Measurements from ENCODE around the gene PRKCE.

PRKCE gene

DNA sequence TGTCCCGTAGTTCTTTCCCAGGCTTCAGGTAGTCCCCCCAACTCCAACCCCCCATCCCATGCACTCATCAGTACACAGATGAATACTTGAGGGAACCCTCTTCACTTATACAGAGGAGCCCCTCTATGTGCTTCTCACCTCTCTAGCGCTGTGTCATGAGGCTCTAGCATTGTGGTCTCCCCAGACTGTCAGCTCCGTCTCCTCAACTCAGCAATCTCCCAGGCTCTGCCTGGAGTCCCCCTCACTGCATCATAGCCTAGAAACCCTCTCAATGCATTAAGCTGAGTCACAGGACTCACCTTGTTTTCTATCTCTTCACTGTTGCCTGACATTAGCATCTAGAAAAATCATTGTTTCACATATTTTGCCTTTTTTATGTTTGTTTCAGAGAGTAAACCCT is 20.2 kb upstream of the PRKCE start:
- DNase-seq (ENCODE audit: low read depth in 2 of 2, low spot score in 1 of 2): no peak

DNA sequence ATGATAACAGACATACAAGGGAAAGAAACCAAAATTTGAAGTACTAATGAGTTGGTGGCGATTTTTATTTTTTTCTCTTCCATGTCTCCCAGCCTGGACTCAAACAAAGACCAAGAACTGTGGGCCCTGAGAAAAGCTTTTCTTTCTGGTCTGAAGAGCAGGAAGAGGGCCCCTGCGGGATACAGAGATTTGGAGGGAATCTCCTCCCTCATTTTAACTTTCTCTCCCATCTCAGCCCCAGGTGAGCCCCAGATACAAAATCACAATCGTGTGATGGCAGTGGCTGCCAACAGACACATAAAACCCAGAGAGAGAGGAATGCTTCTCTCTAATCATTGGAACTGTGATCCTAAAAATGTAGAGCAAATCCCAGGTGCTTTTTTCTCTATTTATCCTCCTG is 19.5 kb upstream of the PRKCE start:
- no peak for DNase-seq (ENCODE audit: low read depth in 2 of 2, low spot score in 1 of 2)

DNA sequence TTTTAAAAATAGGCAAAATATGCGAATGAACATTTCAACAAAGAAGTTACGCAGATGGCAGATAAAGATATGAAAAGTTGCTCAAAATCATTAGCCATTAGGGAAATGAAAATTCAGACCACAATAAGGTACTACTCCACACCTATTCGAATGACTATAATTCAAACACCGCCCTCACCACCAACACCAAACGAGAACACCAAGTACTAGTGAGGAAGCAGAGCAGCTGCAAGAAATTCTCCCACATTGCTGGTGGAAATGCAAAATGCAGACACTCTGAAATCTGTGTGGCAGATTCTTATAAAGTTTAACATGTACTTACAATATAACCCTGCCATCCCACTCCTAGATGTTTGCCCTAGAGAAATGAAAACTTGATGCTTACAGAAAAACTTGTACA is 17.3 kb upstream of the PRKCE start:
- DNase-seq (ENCODE audit: low read depth in 2 of 2, low spot score in 1 of 2): no peak

DNA sequence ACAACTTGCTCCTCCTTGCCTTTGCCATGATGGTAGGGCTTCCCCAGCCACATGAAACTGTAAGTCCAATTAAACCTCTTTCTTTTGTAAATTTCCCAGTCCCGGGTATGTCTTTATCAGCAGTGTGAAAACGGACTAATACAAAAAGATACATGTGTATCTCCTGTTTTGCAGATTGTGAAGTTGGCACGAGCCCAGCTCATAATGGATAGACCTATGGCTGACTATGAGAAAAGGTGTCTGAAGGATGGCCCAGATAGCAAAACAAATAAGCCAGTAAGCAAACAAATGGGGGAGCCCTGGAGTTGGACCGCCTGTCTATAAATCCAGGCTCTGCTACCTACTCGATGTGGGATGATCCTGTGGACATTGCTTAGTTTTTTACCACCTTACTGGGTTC is 15.5 kb upstream of the PRKCE start:
- no peak for DNase-seq (ENCODE audit: low read depth in 2 of 2, low spot score in 1 of 2)

DNA sequence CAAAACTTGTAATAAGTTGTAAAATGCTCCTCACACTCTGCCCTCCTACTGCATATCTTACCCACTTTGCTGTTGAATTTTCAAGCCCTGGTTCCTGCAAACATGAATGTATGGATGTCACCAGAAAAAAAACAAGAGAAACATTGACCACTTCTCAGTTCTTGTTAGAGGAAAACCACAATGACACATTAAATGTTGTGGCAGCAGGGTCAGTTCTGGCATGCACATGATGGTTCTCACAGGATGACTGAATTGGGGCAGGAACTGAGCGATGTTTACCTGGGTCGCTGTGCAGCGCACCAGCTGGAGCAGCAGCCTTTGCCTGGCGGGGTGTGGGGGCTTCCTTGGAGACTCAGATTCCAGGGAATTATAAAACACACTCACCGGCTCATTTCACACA is 14.0 kb upstream of the PRKCE start:
- no peak for DNase-seq (ENCODE audit: low read depth in 2 of 2, low spot score in 1 of 2)

DNA sequence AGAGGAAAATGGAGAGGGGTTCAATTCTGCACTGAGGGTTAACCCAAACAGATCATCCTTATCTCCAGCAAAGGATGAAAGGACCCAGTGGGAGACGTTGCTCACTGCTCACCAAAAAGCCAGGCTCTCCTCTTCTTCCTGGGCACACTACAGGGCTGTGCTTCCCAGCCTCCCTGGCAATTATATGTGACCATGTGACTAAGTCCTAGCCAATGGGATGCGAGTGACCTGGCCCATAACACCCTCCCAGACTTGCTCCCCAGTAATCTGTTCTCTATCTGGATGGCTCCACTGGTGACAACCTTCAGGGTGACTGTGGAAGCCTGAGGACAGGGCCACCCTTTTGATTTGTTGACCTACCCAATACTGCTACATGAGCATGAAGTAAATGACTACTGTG is 10.9 kb upstream of the PRKCE start:
- DNase-seq (ENCODE audit: low read depth in 2 of 2, low spot score in 1 of 2): no peak

DNA sequence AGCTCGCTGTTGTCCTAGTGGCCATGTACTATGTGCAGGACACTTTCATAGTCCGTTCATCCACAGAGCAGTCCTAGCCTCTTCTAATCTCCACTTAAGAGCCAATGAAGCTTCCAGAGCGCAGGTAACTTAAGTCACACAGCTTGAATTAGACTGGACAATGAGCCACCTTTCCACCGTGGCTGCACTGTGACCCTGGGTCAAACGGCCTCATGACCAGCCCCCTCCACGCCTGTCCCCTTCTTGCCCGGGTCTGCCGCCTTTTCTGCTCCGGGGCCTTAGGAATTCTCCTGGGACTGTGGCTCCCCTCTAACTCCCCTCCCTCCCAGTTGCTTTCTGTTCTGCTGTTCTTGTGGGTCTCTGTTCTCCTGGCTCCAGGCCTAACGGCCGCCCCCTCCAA is 8.4 kb upstream of the PRKCE start:
- DNase-seq (ENCODE audit: low read depth in 2 of 2, low spot score in 1 of 2): no peak

DNA sequence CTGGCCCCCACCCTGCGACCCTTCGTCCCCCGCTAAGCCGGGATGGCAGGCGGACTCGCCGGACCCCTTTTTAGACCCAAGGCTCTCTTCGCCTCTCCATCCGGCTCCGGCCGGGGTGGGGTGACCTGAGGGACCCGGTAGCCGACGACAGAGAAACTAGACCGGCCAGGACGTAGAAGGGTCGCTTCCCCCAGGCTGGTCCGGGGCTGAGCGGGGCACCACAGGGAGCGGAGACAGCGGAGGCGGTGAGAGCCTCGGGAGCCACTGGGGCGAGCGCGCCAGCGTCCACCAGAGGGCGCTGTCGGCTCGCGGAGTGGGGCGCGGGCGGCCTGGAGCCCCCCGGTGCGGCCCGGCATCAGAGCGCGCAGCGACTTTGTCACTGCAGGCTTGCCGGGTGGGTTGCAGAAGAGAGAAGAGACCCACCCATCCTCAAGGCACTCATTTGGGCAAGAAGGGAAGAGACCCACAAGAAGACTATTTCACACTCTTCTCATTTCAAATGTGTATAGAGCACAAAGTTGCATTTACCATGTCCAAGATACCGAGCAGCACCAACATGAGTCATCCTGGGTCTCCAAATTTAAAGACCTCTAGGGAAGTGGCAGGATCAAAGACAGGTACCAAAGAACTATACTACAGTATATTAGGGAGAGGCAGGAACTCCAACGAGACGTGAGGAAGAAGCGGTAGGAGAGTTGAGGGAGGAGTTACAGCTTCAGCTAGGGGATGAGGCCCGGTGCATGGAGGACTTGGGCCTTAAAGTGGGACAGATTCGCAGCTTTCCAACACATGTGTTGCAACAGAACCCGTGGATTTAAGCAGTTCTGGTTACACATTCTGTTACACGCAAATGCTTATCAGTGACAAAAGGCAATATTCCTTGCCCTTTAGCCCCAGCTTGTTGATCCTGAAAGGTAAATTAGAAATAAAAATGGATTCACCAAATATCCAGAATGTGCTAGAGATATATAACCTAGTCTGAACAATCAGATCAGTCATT is 7.6 kb upstream of the PRKCE start:
- DNase-seq (ENCODE audit: low read depth in 2 of 2, low spot score in 1 of 2): peak in 1 of 2 donors; percentile 50

DNA sequence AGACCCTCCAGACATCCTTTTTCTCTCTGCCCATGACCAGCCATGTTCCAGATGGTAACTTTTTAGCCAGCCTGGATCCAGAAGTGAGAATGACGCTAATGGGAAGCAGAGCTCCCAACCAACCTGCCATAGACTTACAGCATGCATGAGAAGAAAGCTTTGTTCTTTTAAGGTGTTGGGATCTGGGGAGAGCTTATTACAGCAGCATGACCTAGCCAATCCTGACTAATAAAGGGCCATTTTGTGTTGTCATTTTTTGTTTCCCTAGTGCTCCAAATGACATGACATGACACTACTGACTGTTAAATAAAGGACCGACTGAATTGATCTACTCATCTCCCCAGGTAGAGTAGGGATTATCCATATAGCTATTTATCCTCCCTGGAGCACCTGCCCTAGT is 5.2 kb upstream of the PRKCE start:
- no peak for DNase-seq (ENCODE audit: low read depth in 2 of 2, low spot score in 1 of 2)

DNA sequence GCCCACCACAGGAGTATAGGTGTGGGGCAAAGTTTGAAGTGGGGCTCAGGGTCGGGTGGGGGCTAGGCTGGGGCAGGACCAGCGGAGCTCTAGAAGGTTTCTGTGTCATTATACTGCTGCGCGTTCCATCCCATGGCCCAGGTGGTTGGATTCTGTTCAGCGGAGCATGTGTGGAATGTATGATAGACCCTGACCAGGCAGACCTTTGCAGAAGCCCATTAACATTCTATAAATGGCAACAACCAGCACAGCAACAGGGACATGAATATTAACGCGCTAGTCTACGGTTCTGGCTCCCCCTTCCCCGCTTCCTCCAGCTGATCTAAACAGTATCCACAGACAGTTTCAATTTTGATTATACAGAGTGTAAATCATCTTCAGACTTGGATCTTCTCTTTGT is 4.1 kb upstream of the PRKCE start:
- no peak for DNase-seq (ENCODE audit: low read depth in 2 of 2, low spot score in 1 of 2)

DNA sequence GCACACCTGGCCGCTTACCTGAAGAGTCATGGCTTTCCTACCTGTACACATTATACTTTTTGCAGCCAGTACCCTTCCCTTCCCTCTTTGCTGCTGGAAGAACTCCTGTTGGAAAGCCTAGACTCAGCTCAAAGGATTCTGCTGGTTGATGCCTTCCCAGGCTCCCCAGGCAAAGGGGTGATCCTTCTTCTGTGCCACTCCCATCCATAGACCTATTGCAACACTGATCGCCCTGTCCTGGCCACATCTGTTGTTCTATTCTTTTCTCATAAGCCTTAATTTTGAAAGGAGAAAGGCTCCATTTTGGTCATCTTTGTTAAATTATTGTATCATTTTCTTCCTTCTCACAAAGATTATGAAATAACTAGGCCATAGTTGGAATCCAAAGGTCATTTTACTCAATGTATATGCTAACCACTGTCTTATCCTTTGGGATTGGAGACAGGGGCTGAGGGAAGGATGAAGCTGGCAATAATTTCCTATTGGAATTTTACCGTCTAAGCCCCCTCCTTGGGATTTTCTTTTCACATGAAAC is 3.4 kb upstream of the PRKCE start:
- DNase-seq (ENCODE audit: low read depth in 2 of 2, low spot score in 1 of 2): no peak

DNA sequence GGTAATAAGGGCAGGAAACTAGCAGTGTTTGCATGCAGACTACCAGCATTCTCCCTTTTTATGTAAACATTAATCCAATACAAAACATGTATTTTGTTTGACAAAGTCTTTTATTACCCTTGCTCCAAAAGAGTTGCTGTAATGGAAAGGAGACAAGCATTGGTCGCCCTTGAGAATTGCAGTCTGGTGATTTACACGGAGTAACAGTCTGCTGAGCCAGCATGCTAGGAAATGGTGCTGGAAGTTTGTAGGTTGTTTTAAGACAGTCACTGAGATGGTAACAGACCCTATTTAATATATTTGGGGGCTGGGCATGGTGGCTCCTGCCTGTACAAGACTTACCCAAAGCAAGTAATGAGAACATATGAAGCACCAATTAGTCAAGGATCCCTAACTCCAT is 2.8 kb upstream of the PRKCE start:
- no peak for DNase-seq (ENCODE audit: low read depth in 2 of 2, low spot score in 1 of 2)

DNA sequence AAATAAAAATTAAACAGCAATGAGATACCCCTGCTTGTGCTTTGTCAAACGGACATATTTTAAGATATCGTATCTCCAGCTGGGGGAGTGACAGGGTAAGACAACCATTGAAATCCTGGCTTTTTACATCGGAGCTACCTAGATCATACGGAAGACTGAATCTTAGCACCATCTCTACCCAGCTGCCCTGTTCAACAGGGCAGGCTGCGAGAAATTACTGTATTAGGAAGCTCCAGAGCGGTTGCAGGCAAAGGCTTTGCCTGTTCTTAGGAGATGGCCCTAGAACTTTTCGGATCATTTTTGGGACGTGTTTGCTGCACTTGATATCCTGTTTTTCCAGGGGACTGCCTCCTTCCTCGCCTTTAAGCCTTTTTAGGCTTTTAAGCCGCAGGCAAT is 2.0 kb upstream of the PRKCE start:
- DNase-seq (ENCODE audit: low read depth in 2 of 2, low spot score in 1 of 2): no peak

DNA sequence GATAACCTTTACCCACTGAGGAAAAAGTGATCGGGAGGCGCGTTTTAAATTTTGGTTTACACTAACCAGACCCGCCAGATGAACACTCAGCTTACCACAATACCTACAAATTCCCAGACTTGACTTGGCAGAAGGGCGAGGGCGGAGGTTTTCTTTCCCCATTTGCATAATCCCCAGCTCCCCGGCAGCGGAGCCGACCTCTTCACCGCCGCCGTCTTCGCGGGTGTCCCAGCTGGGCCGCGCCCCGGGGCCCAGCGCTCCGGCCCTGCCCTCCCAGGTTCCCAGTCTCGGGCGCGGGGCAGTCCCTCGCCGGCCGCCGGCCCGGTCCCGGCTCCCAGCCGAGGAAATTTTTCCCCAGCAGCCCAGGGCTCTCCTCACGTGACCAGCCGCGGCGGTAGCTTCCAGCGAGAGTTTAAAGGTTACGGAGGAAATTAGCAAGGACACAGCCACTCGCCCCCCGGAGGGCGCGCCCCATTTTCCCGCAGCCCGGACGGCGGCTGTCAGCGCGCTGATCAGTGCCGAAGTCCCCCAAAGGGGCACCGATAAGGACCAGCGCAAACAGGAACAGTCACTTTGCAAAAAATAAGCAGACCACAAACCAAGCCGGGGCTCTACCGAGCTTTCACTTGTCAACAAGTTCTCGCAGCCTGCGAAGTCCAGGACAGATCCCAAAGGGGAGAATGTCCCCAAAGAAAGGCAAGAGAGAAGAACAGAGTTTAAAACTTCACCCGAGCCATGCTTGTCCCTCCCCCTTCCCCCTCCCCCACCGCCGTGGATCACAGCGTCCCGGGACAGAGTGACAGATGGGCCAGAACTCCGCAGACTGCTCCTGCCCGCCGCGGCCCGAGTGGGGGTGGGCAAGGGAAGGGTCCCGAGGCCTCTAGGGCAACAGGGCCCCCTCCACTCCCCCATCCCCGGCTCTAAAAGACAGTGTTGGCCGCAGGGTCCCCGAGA is 1.3 kb upstream of the PRKCE start:
- no peak for DNase-seq (ENCODE audit: low read depth in 2 of 2, low spot score in 1 of 2)

DNA sequence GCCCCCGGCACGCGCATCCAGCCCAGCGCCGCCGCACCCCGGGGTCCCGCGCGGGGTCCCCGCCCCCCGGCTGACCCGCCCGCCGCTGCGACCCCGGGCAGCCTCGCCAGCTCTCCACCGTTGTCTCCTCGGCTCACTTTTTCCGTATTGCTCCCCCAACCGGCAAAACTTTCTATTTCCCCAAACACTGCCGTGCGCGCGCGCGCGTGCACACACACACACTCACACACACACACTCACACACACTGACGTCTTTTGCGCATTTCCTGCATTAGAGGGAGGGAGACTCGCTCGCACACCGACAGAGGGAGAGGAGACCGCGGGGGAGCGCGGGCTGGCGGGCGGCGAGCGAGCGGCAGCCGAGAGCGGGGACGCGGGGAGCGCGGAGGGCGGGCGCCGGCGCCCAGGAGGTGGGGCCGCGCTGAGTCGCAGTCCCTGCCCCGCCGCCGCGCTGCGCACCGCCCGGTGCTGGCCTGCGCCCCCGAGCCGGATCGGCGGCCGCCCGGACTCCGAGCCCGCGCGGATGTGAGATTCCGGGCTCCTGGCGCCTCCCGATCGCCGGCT is 542 bp upstream of the PRKCE start:
- peak; percentile 82 to 89 for DNase-seq (ENCODE audit: low read depth in 2 of 2, low spot score in 1 of 2)

DNA sequence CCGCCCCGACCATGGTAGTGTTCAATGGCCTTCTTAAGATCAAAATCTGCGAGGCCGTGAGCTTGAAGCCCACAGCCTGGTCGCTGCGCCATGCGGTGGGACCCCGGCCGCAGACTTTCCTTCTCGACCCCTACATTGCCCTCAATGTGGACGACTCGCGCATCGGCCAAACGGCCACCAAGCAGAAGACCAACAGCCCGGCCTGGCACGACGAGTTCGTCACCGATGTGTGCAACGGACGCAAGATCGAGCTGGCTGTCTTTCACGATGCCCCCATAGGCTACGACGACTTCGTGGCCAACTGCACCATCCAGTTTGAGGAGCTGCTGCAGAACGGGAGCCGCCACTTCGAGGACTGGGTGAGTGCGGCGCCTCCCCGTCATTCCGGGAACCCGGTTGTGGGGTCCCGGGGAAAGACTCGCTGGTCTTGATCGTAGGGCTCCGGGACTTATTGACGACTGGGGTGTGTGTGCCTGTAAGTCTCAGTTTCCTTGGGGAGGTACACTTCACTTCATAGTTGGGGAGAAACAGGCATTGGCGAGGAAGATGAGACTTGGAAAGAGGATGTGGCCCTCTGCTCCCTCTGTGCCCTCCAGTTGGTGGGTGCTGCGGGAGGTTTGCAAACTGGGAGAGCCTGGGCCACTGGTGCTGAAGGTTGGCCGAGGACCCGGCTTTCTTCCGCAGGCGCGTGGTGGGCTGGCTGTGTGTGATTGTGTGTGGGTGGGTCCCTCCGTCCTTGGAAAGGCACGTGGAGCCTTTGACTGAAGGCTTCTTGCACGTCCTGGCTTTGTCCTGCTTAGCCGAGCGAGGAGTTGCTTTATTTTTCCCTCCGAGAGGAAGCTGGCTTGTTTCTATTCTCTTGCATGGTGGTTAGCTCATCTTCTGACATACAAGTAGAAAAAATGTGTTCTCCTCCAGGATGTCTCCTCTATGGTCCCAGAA is 886 bp downstream of the PRKCE start:
- no peak for DNase-seq (ENCODE audit: low read depth in 2 of 2, low spot score in 1 of 2)

DNA sequence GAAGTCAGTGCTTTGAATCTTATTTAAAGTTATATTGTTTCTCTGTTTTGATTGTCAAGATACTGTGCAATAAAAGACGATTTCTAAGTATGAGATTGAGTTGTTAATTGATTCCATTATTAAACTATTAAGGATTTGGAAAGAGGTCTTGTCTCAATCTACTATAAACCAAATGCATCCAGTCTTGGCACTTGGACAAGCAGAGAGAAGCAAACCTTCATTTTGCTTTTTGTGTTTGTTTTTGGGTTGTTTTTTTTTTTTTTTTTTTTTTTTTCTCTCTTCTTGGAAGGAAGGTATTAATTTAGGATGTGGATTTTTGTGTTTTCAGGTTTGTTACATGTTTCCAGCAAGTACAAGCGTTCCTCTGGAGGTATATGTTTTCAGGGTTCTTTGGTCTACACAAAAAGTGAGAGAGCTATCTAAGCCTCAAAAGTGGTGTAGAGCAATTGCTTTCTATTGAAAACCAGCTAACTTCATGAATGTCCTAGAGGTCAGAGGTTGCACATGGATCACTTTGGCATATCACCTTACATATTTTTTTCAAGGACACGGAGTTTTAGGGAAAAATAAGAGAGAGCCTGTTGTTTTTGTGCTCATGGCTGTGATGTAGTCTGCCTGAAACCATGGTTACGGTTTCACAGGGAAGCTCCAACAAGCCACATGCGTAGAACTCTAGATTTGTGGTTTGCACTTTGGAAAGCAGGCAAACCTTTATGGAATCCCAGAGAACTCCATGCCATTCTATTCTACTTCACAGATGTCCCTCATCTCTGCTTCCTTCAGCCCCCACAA is 1.8 kb downstream of the PRKCE start:
- no peak for DNase-seq (ENCODE audit: low read depth in 2 of 2, low spot score in 1 of 2)

DNA sequence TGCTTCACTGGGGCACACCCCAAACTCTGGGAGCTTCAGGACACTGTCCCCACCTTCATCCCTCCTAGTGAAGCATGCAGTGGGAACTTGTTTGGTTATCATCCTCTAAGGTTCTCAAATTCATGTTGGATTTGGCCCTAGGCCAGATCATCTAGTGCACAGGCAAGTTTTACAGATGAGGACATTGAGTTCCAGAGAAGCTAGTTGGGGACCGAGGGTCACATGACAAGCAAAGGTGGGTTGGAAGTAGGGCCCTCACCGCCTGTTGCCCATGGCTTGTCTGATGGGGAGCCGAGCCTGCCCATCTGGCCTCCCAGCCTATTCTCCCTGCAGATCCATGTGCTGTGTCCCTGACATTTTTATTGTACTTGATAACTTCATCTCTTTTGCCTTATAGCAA is 2.8 kb downstream of the PRKCE start:
- no peak for DNase-seq (ENCODE audit: low read depth in 2 of 2, low spot score in 1 of 2)

DNA sequence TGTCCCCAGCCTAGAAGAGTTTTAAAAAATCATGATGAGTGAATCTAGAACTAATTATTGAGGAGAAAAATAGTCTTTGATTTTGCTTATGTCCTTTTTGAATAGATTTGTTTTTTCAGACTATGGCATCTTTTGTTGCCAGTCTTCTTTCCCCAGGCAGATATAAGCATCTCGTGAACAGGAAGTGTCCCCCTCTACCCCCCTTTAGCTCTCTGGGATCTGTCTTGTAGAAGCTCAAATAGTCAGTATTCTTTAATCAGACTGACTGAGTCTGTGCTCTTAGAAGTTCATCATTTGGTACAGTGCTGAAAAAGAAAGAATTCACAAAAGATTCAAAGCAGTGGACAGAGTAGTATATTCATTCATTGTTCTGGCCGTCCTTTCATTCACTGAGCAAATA is 10.4 kb downstream of the PRKCE start:
- DNase-seq (ENCODE audit: low read depth in 2 of 2, low spot score in 1 of 2): no peak
